Astrocyte of the spinal cord (primary cell): ENCODE measurements around the gene CNTF.

Source experiments
- DNase-seq: peaks from one replicate; pipeline ENCODE4 v3.0.0; 2011; ENCODE audit warnings: low read depth, low spot score
- H3K4me3 ChIP-seq: 2 replicates; pipeline ENCODE4 v1.5.1; 2011; ENCODE audit warnings: low read depth, mild to moderate bottlenecking, low read length, moderate library complexity
- in situ Hi-C: cut with HindIII; loops from 2 replicates; pipeline ENCODE4 v1.10.0; 2017; ENCODE audit warnings: low sequenced_read_pairs
- TF ChIP-seq, protein P1 (sequence below): IDR thresholded peaks from 2 replicates; pipeline ENCODE4 v1.5.1; 2012; ENCODE audit warnings: low read depth, mild to moderate bottlenecking, low read length, inconsistent platforms

Gene CNTF

DNA sequence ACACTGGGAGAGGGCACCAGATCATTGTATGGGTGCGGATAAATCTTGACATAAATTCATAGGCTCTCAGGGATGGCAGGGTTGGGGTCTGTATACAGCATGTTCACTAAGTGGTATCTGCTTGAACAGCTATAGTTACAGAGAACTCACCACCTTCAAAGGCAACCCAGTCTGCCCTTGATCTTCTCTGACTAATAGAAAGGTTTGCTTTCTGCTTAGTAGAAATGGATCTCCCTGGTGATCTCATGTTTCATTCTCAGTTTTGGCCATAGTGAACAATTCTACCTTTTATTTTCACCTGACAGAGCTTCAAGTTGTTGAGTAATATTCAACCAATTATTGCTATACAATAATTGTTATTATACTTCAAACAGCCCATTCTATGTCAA, 32.4 kb downstream of the CNTF start:
- no peak overlapping the region for H3K4me3 ChIP-seq
- no peak for DNase-seq
- TF ChIP-seq, protein P1, sequence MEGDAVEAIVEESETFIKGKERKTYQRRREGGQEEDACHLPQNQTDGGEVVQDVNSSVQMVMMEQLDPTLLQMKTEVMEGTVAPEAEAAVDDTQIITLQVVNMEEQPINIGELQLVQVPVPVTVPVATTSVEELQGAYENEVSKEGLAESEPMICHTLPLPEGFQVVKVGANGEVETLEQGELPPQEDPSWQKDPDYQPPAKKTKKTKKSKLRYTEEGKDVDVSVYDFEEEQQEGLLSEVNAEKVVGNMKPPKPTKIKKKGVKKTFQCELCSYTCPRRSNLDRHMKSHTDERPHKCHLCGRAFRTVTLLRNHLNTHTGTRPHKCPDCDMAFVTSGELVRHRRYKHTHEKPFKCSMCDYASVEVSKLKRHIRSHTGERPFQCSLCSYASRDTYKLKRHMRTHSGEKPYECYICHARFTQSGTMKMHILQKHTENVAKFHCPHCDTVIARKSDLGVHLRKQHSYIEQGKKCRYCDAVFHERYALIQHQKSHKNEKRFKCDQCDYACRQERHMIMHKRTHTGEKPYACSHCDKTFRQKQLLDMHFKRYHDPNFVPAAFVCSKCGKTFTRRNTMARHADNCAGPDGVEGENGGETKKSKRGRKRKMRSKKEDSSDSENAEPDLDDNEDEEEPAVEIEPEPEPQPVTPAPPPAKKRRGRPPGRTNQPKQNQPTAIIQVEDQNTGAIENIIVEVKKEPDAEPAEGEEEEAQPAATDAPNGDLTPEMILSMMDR: no peak
- in situ Hi-C loops: no loop called here

DNA sequence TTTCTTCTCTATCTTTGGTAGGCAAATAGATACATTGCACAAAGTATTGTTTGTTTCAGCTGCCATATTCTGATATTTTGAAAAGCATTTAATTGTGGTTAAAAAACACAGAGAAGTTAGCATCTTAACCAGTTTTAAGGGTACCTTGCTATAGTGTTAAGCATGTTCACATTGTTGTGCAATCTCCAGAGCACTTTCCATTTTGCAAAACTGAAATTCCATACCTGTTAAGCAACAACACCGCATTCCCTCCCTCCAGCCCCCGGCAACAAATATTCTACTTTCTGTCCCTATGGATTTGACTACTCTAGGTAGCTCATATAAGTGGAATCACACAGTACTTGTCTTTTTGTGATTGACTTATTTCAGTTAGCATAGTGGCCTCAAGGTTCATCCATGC, 33.9 kb downstream of the CNTF start:
- H3K4me3 ChIP-seq: no peak overlapping the region
- TF ChIP-seq, protein P1: no peak
- no peak for DNase-seq
- in situ Hi-C loops: no loop called here

DNA sequence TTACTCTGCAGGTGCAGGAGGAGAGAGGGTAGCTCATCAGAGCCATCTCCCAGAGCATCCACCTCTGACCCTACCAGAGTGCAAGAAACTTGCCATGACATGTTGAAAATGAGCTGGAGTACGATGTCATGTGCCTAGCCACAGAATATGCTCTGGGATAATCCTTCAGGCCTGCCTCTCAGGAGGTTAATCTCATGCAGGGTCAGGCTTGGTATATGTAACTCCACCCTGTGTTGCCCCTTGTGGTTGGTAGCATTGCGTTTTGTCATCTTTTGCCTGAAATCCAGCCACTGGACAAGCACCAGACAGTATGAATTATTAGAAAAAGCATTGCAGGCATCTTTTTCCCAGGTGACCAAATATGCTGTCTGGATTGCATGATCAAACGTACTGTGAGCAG, 36.2 kb downstream of the CNTF start:
- in situ Hi-C loops: no loop called here
- no peak for DNase-seq
- TF ChIP-seq, protein P1: no peak
- no peak overlapping the region for H3K4me3 ChIP-seq

DNA sequence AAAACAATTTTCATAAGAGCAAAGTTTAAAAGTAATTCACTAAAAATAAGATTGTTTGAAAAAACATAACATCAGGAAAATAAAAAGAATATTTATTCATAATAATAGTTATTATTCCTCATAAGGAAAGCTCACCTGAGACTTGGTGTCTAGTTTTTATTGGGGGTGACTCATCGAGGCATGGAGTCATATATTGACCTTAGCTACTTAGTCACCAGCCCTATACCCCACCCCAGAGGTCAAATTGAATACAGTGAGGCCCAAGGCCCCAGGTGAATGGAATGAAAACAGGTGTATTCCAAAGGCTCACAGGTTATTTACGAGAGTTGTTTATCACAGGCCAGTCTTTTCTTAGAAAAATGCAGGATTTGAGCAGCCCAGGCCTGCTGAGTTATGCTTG, 36.9 kb downstream of the CNTF start:
- in situ Hi-C loops: no loop called here
- TF ChIP-seq, protein P1: no peak
- no peak overlapping the region for H3K4me3 ChIP-seq
- no peak for DNase-seq

DNA sequence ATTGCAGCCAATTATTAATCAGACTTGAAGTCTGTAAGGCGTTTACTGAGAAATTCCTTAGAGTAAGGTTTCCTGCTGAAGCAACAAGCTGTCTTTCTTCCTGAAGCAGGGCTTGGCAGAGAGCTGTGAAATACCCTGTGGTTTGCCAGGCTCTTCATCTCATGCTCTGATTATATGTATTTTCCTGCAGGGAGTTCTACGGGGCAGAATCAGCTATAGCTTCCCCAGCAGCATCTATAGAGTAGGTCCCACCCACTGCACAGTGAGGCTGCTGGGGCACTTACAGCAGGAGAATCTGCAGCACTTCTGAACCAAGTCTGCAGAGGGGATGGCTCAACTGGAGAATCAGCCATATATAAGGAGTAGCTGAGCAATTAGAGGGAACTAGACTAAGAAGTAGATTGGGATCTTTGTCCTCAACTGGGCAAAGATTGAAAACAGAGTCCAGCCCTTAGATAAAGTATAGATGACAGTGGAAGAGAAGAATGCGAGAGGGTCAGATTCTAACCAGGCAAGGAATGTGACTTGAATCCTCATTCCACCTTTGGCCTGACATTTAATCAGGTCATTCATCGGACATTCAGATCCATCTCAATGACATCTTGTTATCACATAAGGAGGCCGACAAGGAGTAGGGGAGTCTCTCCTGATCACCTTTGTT, 37.6 kb downstream of the CNTF start:
- DNase-seq: no peak

DNA sequence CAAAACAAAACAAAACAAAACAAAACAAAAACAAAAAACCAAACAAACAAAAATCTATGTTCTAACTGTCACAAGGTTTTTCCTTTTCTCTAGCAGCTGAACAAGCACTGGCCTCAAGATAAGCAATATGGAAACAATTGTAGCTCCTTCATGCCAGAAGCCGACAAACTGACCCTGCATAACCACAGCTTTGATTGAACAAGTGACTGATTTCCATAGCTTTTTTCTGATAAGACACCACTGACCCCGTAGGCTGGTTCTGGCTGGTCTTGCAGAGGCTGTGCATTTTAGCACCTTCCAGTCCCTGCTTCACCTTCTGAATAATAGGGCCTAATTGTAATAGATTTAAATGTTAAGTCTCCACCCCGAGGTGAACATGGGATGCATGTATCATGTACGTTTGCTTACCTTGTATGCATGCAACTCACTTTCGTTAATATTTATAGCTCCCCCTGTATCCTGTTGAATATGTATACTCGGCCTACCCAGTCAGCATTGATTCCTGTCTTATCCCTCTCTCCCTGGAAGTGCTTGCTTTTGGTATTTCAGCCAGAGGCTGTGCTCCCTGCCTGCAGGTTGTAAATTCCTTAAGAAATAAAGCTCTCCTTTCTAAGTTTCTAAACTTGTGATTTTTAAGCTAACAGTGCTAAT, 49.6 kb downstream of the CNTF start:
- no peak for DNase-seq
- TF ChIP-seq, protein P1: no peak
- H3K4me3 ChIP-seq: no peak overlapping the region
- in situ Hi-C loops: no loop called here

More for the DNA sequence above, 37.6 kb downstream of the CNTF start:
- no peak overlapping the region for H3K4me3 ChIP-seq
- TF ChIP-seq, protein P1: no peak
- in situ Hi-C loops: no loop called here
